Measurements from ENCODE around the gene SARNP. TPM values are rescaled to one million over a fixed set of nuclear protein-coding genes. Genes with fewer than 3 reads are reported as not detected.

SARNP gene
- total RNA-seq, 1 donor from 2014 or later, result 98.7 TPM

- TF ChIP-seq, protein P1, sequence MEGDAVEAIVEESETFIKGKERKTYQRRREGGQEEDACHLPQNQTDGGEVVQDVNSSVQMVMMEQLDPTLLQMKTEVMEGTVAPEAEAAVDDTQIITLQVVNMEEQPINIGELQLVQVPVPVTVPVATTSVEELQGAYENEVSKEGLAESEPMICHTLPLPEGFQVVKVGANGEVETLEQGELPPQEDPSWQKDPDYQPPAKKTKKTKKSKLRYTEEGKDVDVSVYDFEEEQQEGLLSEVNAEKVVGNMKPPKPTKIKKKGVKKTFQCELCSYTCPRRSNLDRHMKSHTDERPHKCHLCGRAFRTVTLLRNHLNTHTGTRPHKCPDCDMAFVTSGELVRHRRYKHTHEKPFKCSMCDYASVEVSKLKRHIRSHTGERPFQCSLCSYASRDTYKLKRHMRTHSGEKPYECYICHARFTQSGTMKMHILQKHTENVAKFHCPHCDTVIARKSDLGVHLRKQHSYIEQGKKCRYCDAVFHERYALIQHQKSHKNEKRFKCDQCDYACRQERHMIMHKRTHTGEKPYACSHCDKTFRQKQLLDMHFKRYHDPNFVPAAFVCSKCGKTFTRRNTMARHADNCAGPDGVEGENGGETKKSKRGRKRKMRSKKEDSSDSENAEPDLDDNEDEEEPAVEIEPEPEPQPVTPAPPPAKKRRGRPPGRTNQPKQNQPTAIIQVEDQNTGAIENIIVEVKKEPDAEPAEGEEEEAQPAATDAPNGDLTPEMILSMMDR (IDR thresholded peaks at IDR 0.05; ENCODE audit: partially characterized antibody, unreplicated experiment), result no peak
- Mint-ChIP-seq H3K4me1 (ENCODE audit: low read depth, unreplicated experiment) (peaks cover 26% of the 10 kb centered on the region), H3K27ac (ENCODE audit: unreplicated experiment) (no peak overlapping the region), H3K27me3 (ENCODE audit: unreplicated experiment) (peaks cover 12% of the 10 kb centered on the region), H3K4me3 (ENCODE audit: unreplicated experiment) (peak overlapping the region; percentile 93), H3K9me3 (ENCODE audit: unreplicated experiment) (peaks cover 12% of the 10 kb centered on the region), H3K36me3 (ENCODE audit: unreplicated experiment) (no peaks in the 10 kb centered on the region)
- peak; percentile 10 for DNase-seq
Measured at GRCh38 chr12:55717011-55718007, 100.2 kb downstream of the SARNP start.

GRCh38 chr12:55716582-55716957 is 101.0 kb downstream of the SARNP start:
- H3K4me3 Mint-ChIP-seq (ENCODE audit: unreplicated experiment), result peak overlapping the region; percentile 93
- peaks cover 12% of the 10 kb centered on the region for H3K27me3 Mint-ChIP-seq (ENCODE audit: unreplicated experiment)
- peak overlapping the region; percentile 17 for H3K27ac Mint-ChIP-seq (ENCODE audit: unreplicated experiment)
- H3K9me3 Mint-ChIP-seq (ENCODE audit: unreplicated experiment), result peaks cover 12% of the 10 kb centered on the region
- H3K36me3 Mint-ChIP-seq (ENCODE audit: unreplicated experiment), result no peaks in the 10 kb centered on the region
- TF ChIP-seq, protein P1 (IDR thresholded peaks at IDR 0.05; ENCODE audit: partially characterized antibody, unreplicated experiment), result no peak
- peaks cover 28% of the 10 kb centered on the region for H3K4me1 Mint-ChIP-seq (ENCODE audit: low read depth, unreplicated experiment)
- no peak for DNase-seq

- Mint-ChIP-seq H3K27ac (ENCODE audit: unreplicated experiment) (peak within 1 kb of the TSS; percentile 88), H3K9me3 (ENCODE audit: unreplicated experiment) (peaks cover 12% of the 10 kb centered on the region), H3K4me1 (ENCODE audit: low read depth, unreplicated experiment) (peaks cover 28% of the 10 kb centered on the region), H3K4me3 (ENCODE audit: unreplicated experiment) (peak within 1 kb of the TSS; percentile 93), H3K27me3 (ENCODE audit: unreplicated experiment) (peaks cover 12% of the 10 kb centered on the region), H3K36me3 (ENCODE audit: unreplicated experiment) (no peaks in the 10 kb centered on the region)
- DNase-seq, result peak; percentile 94
- TF ChIP-seq, protein P1 (IDR thresholded peaks at IDR 0.05; ENCODE audit: partially characterized antibody, unreplicated experiment), result no peak
Measured at GRCh38 chr12:55715833-55716581, 101.5 kb downstream of the SARNP start, which contains the start of gene BLOC1S1. Gene BLOC1S1, plus strand, starts transcription at chr12:55716046. Its CDS starts 6 bp downstream, at chr12:55716052.

GRCh38 chr12:55715169-55715764 is 102.3 kb downstream of the SARNP start:
- Mint-ChIP-seq H3K36me3 (ENCODE audit: unreplicated experiment) (no peaks in the 10 kb centered on the region), H3K4me1 (ENCODE audit: low read depth, unreplicated experiment) (peaks cover 26% of the 10 kb centered on the region), H3K9me3 (ENCODE audit: unreplicated experiment) (peaks cover 12% of the 10 kb centered on the region), H3K27ac (ENCODE audit: unreplicated experiment) (peak overlapping the region; percentile 88), H3K27me3 (ENCODE audit: unreplicated experiment) (peaks cover 12% of the 10 kb centered on the region), H3K4me3 (ENCODE audit: unreplicated experiment) (peak overlapping the region; percentile 93)
- TF ChIP-seq, protein P1 (IDR thresholded peaks at IDR 0.05; ENCODE audit: partially characterized antibody, unreplicated experiment), result no peak
- DNase-seq, result no peak
